ENCODE measurements around the gene TIPARP. TPM values are rescaled to one million over a fixed set of nuclear protein-coding genes. Genes with fewer than 3 reads are reported as not detected.

TIPARP gene
- total RNA-seq, 2 experiments from 2014 or later = 10.0 to 13.4 TPM

- TF ChIP-seq EZH2phosphoT487 (IDR thresholded peaks at IDR 0.05; ENCODE audit: borderline replicate concordance, low read depth, low read length) = no peak
- TF ChIP-seq, protein P1, sequence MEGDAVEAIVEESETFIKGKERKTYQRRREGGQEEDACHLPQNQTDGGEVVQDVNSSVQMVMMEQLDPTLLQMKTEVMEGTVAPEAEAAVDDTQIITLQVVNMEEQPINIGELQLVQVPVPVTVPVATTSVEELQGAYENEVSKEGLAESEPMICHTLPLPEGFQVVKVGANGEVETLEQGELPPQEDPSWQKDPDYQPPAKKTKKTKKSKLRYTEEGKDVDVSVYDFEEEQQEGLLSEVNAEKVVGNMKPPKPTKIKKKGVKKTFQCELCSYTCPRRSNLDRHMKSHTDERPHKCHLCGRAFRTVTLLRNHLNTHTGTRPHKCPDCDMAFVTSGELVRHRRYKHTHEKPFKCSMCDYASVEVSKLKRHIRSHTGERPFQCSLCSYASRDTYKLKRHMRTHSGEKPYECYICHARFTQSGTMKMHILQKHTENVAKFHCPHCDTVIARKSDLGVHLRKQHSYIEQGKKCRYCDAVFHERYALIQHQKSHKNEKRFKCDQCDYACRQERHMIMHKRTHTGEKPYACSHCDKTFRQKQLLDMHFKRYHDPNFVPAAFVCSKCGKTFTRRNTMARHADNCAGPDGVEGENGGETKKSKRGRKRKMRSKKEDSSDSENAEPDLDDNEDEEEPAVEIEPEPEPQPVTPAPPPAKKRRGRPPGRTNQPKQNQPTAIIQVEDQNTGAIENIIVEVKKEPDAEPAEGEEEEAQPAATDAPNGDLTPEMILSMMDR (conservative IDR thresholded peaks at IDR 0.05; ENCODE audit: low read length) = no peak
- H3K4me2 ChIP-seq (ENCODE audit: low read length) = no peak overlapping the region
- H3K79me2 ChIP-seq (ENCODE audit: insufficient read depth, low read depth, low read length) = no peaks in the 10 kb centered on the region
- CTCF ChIA-PET (ENCODE audit: unreplicated experiment) = no interaction called here
- H3K4me1 ChIP-seq (ENCODE audit: insufficient read depth, low read length, poor library complexity, severe bottlenecking) = peaks cover 12% of the 10 kb centered on the region
- POLR2A ChIA-PET = interaction anchor here (0.9 to 1.8 kb wide), 5 partner anchors 82 to 505 kb away, joined by 3 to 8 read pairs (median 3); partner anchors contain the start of gene SSR3
- H3K4me3 ChIP-seq (ENCODE audit: low read depth, low read length, poor library complexity, severe bottlenecking) = no peak overlapping the region
- H2AFZ ChIP-seq (ENCODE audit: low read length) = no peak overlapping the region
- H3K27ac ChIP-seq (ENCODE audit: low read depth, low read length, poor library complexity, severe bottlenecking) = no peak overlapping the region
- intact Hi-C loops (cut with micrococcal nuclease; ENCODE audit: unreplicated experiment) = loop anchor here (5.0 to 10.0 kb wide), 3 partner anchors 307 to 815 kb away; partner anchors contain the start of gene SLC33A1
- BruUV-seq (replicated peaks) = no TSS peak
- no peaks in the 10 kb centered on the region for H4K20me1 ChIP-seq (ENCODE audit: insufficient read depth, low read length)
- peaks cover 3% of the 10 kb centered on the region; the same call in 1 of the 2 replicates for H3K36me3 ChIP-seq (ENCODE audit: insufficient read depth, low read length)
- H3K9me3 ChIP-seq (ENCODE audit: low read length) = no peaks in the 10 kb centered on the region
- no peaks in the 10 kb centered on the region for H3K9me2 ChIP-seq (ENCODE audit: insufficient read depth, low read length)
- DNase-seq (ENCODE audit: low spot score) = no peak
Measured at GRCh38 chr3:156670077-156670476, 4.3 kb upstream of the TIPARP start.

GRCh38 chr3:156670652-156671051 lies 3.7 kb upstream of the TIPARP start:
- no peak for DNase-seq (ENCODE audit: low spot score)
- Histone ChIP-seq H3K36me3 (ENCODE audit: insufficient read depth, low read length) (peaks cover 3% of the 10 kb centered on the region; the same call in 1 of the 2 replicates), H3K4me1 (ENCODE audit: insufficient read depth, low read length, poor library complexity, severe bottlenecking) (peaks cover 7% of the 10 kb centered on the region), H4K20me1 (ENCODE audit: insufficient read depth, low read length) (no peaks in the 10 kb centered on the region), H3K4me3 (ENCODE audit: low read depth, low read length, poor library complexity, severe bottlenecking) (no peak overlapping the region), H2AFZ (ENCODE audit: low read length) (no peak overlapping the region), H3K27ac (ENCODE audit: low read depth, low read length, poor library complexity, severe bottlenecking) (no peak overlapping the region), H3K4me2 (ENCODE audit: low read length) (no peak overlapping the region), H3K79me2 (ENCODE audit: insufficient read depth, low read depth, low read length) (peaks cover 2% of the 10 kb centered on the region; the same call in 1 of the 2 replicates), H3K9me2 (ENCODE audit: insufficient read depth, low read length) (no peaks in the 10 kb centered on the region), H3K9me3 (ENCODE audit: low read length) (no peaks in the 10 kb centered on the region)
- POLR2A ChIA-PET = interaction anchor here (0.9 to 1.8 kb wide), 8 partner anchors 17 to 504 kb away, joined by 3 to 8 read pairs (median 4); partner anchors contain the start of gene SSR3
- CTCF ChIA-PET (ENCODE audit: unreplicated experiment) = interaction anchor here (0.7 kb wide), 1 partner anchor 24 kb away, joined by 3 read pairs; no protein-coding TSS in a partner anchor
- TF ChIP-seq EZH2phosphoT487 (IDR thresholded peaks at IDR 0.05; ENCODE audit: borderline replicate concordance, low read depth, low read length) = no peak
- TF ChIP-seq, protein P1 (conservative IDR thresholded peaks at IDR 0.05; ENCODE audit: low read length) = no peak
- intact Hi-C loops (cut with micrococcal nuclease; ENCODE audit: unreplicated experiment) = loop anchor here (5.0 to 10.0 kb wide), 3 partner anchors 307 to 816 kb away; partner anchors contain the start of gene SLC33A1
- BruUV-seq (replicated peaks) = no TSS peak

- no peaks in the 10 kb centered on the region for H3K9me3 ChIP-seq (ENCODE audit: low read length)
- ChIA-PET POLR2A (interaction anchor here (0.6 to 2.7 kb wide), 17 partner anchors 8 to 525 kb away, joined by 3 to 16 read pairs (median 4); partner anchors contain the start of gene SSR3), CTCF (ENCODE audit: unreplicated experiment) (interaction anchor here (0.9 kb wide), 2 partner anchors 118 to 458 kb away, joined by 4 to 7 read pairs; partner anchors contain the start of gene SSR3)
- no peaks in the 10 kb centered on the region for H3K9me2 ChIP-seq (ENCODE audit: insufficient read depth, low read length)
- BruUV-seq (replicated peaks) = TSS peak; percentile 81
- H2AFZ ChIP-seq (ENCODE audit: low read length) = peak overlapping the region; percentile 71
- peak overlapping the region; percentile 77 for H3K27ac ChIP-seq (ENCODE audit: low read depth, low read length, poor library complexity, severe bottlenecking)
- intact Hi-C loops (cut with micrococcal nuclease; ENCODE audit: unreplicated experiment) = loop anchor here (1.0 to 10.0 kb wide), 9 partner anchors 118 to 819 kb away; partner anchors contain the start of genes CCNL1, SLC33A1 and SSR3
- peak overlapping the region; percentile 96 for H3K4me3 ChIP-seq (ENCODE audit: low read depth, low read length, poor library complexity, severe bottlenecking)
- peaks cover 36% of the 10 kb centered on the region for H3K4me1 ChIP-seq (ENCODE audit: insufficient read depth, low read length, poor library complexity, severe bottlenecking)
- peaks cover 16% of the 10 kb centered on the region for H3K36me3 ChIP-seq (ENCODE audit: insufficient read depth, low read length)
- peak overlapping the region; percentile 64 for H3K4me2 ChIP-seq (ENCODE audit: low read length)
- peaks cover 32% of the 10 kb centered on the region for H3K79me2 ChIP-seq (ENCODE audit: insufficient read depth, low read depth, low read length)
- TF ChIP-seq, protein P1 (conservative IDR thresholded peaks at IDR 0.05; ENCODE audit: low read length) = no peak
- DNase-seq (ENCODE audit: low spot score) = no peak
- peaks cover 30% of the 10 kb centered on the region for H4K20me1 ChIP-seq (ENCODE audit: insufficient read depth, low read length)
Measured at GRCh38 chr3:156673732-156674045, 701 bp upstream of the TIPARP start.

Data from OCI-LY7 (cell line).